HuH-7.5 (cell line): Measurements from ENCODE around the gene AOAH.

Source experiments
- DNase-seq: peaks from one replicate; pipeline ENCODE4 v3.0.0; 2011; ENCODE audit warnings: low spot score

Gene AOAH

GRCh38 chr7:36690514-36691187 lies 33.6 kb downstream of the AOAH start:
- DNase-seq, result no peak

GRCh38 chr7:36690041-36690440 lies 34.3 kb downstream of the AOAH start:
- no peak for DNase-seq

GRCh38 chr7:36686499-36686898 lies 37.8 kb downstream of the AOAH start:
- DNase-seq, result no peak

DNA sequence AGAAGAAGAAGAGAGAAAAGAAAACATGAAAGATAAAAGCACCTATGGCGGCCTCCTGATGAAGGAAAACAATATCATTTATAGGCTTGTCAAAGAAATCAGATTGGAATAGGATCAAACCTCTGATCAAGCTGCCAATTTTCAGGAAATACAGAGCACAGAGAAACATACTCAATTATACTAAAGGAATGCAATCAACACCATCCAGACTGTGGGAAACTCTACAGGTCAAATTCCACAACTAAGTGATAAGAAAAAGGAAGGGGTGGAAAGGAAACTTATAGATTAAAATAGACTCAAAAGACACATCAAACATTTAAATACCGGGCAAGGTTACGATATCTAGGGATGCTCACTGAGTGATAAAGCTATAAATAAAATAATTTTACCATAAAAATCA lies 39.3 kb downstream of the AOAH start:
- DNase-seq, result no peak

GRCh38 chr7:36683695-36684357 lies 40.5 kb downstream of the AOAH start:
- no peak for DNase-seq

- DNase-seq, result no peak
These were observed 41.2 kb downstream of the AOAH start for GRCh38 chr7:36683111-36683510.

DNA sequence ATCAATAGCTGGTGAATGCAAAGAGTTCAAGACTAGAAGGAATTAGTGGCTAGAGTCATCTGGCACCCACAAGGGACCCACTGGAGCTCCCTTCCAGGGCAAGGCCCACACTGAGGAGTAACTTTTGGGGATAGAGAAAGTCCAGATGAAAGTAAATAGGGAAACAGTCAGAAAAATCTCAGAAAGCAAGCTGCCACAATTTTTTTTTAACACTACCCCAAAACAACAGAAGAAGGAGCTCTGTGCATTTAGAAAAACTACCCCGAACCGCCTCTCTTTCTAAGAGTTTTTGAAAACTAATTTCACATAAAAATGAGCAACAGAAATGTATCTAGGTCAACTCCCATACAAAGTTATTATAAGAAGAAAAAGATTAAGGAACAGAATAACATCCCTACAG lies 42.2 kb downstream of the AOAH start:
- DNase-seq, result no peak

DNA sequence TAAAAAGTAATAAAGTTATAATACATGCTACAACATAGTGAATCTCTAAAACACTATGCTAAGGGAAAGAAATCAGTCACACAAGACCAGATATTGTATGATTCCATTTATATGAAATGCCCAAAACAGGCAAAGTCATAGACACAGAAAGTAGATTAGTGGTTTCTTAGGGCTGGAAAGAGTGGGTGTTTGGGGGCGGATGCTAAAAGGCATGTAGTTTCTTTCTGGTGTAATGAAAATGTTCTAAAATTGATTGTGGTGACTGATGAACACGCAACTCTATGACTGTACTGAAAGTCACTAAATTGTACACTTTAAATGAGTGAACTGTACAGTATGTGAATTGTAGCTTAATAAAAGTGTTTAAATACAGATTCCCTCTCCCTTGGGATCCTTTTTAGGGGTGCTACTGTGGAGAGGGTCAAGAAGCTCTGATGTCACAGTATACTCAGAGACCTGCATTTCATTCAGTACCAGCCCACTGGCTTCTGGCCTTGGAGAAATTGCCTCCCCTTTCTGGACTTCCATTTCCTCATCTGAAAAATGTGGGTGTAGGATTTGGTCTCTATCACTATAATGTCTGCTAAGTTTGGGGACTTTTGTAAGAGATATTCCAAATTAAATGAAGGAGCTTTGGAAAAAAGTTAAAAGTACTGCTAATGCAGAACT lies 46.4 kb downstream of the AOAH start:
- DNase-seq, result no peak

DNA sequence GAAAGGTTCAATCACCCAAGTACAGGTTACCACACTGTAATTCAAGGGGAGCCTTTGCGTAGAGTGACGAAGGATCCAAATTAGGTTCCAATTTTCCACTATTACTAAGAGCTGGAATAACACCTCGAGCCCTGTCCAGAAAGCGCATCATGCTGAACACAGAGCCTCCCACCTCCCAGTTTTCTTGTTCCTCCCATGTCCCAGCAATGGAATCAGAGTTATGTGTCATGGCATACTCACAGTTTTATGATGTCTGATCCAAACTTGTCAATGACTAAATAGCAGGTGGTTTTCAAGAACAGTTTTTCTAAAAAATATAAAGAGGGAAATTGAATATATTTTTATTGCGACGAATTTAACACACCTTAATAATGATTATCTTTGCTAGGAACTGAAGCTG lies 50.6 kb downstream of the AOAH start:
- no peak for DNase-seq

GRCh38 chr7:36671432-36671829 lies 52.9 kb downstream of the AOAH start:
- no peak for DNase-seq

GRCh38 chr7:36670585-36671431 lies 53.5 kb downstream of the AOAH start:
- DNase-seq, result peak; percentile 26

- DNase-seq, result no peak
These were observed 55.5 kb downstream of the AOAH start for GRCh38 chr7:36668750-36669149.

- no peak for DNase-seq
These were observed 56.2 kb downstream of the AOAH start for GRCh38 chr7:36668080-36668479.

- DNase-seq, result no peak
These were observed 57.1 kb downstream of the AOAH start for GRCh38 chr7:36667007-36667745.

- no peak for DNase-seq
These were observed 60.8 kb downstream of the AOAH start for GRCh38 chr7:36663481-36663880.

- no peak for DNase-seq
These were observed 63.0 kb downstream of the AOAH start for GRCh38 chr7:36661135-36661840.

GRCh38 chr7:36659638-36660341 lies 64.5 kb downstream of the AOAH start:
- DNase-seq, result no peak

GRCh38 chr7:36659172-36659516 lies 65.2 kb downstream of the AOAH start:
- peak; percentile 18 for DNase-seq

GRCh38 chr7:36658335-36659171 lies 65.7 kb downstream of the AOAH start:
- no peak for DNase-seq
